ENCODE measurements around the gene CMIP.

CMIP gene

DNA sequence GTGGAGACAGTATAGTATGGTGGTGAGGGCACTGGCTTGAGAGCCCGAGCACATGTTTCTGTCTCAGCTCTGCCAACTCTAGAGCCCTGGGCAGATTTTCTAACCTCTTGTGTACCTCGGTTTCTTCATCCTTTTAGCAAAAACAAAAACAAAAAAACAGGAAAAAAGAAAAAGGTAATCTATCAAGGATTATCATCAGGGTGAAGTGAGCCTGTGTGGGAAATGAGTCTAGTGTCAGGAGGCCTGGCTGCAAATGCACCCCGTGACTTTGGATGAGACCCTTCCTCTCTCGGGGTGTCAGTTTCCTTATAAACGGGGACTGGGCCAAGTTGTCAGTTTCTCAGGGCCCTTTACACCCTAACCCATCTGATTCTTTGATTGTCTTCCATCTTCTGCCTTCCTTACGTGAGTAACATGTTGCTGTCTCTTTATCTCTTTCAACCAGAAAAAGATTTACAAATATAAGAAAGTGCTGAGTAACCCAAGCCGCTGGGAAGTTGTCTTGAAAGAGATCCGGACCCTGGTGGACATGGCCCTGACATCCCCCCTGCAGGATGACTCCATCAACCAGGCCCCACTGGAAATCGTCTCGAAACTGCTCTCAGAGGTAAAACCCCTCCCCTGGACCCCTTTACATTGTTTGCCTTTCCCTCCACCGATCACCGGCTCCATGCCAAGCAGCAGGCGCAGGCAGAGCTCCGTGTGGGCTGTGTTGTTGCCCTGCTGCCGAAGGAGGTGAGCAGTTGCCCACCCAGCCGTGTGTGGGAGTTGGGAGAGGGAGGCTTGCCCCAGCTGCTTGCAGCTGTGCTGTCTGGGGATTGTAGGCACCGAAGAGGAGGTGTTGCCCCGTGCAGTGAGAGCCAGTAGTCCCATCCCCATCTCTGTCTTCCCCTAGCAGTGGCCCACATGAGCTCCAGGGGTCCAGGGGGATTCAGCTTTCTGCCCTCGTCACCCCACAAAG is 207.4 kb downstream of the CMIP start:
- Histone ChIP-seq H3K9ac (ENCODE audit: low read depth, low read length) (no peak overlapping the region), H3K36me3 (ENCODE audit: insufficient read depth, low read length) (peaks cover 45% of the 10 kb centered on the region), H3K27ac (ENCODE audit: low read length) (no peak overlapping the region), H3K79me2 (ENCODE audit: insufficient read depth, low read length) (peaks cover 24% of the 10 kb centered on the region), H2AFZ (ENCODE audit: low read depth, low read length) (no peak overlapping the region), H3K4me3 (ENCODE audit: low read depth in 1 of 2, low read length in 2 of 2) (no peak overlapping the region), H3K4me1 (ENCODE audit: insufficient read depth, low read length) (no peaks in the 10 kb centered on the region), H3K9me3 (ENCODE audit: insufficient read depth, low read length, severe bottlenecking) (no peaks in the 10 kb centered on the region), H4K20me1 (ENCODE audit: insufficient read depth, low read length) (peaks cover 40% of the 10 kb centered on the region), H3K4me2 (ENCODE audit: insufficient read depth, low read length) (no peak overlapping the region), H3K27me3 (ENCODE audit: insufficient read depth, low read length, poor library complexity) (no peaks in the 10 kb centered on the region)
- no peak for ATAC-seq (ENCODE audit: insufficient read depth, low read depth)
- DNase-seq = no peak
- no peak for TF ChIP-seq EZH2 (IDR thresholded peaks at IDR 0.05; ENCODE audit: borderline replicate concordance, low read depth, low read length, severe bottlenecking)
- TF ChIP-seq, protein P1, sequence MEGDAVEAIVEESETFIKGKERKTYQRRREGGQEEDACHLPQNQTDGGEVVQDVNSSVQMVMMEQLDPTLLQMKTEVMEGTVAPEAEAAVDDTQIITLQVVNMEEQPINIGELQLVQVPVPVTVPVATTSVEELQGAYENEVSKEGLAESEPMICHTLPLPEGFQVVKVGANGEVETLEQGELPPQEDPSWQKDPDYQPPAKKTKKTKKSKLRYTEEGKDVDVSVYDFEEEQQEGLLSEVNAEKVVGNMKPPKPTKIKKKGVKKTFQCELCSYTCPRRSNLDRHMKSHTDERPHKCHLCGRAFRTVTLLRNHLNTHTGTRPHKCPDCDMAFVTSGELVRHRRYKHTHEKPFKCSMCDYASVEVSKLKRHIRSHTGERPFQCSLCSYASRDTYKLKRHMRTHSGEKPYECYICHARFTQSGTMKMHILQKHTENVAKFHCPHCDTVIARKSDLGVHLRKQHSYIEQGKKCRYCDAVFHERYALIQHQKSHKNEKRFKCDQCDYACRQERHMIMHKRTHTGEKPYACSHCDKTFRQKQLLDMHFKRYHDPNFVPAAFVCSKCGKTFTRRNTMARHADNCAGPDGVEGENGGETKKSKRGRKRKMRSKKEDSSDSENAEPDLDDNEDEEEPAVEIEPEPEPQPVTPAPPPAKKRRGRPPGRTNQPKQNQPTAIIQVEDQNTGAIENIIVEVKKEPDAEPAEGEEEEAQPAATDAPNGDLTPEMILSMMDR (IDR thresholded peaks at IDR 0.05; ENCODE audit: borderline replicate concordance, extremely low read depth, low read length, poor library complexity, severe bottlenecking) = no peak

DNA sequence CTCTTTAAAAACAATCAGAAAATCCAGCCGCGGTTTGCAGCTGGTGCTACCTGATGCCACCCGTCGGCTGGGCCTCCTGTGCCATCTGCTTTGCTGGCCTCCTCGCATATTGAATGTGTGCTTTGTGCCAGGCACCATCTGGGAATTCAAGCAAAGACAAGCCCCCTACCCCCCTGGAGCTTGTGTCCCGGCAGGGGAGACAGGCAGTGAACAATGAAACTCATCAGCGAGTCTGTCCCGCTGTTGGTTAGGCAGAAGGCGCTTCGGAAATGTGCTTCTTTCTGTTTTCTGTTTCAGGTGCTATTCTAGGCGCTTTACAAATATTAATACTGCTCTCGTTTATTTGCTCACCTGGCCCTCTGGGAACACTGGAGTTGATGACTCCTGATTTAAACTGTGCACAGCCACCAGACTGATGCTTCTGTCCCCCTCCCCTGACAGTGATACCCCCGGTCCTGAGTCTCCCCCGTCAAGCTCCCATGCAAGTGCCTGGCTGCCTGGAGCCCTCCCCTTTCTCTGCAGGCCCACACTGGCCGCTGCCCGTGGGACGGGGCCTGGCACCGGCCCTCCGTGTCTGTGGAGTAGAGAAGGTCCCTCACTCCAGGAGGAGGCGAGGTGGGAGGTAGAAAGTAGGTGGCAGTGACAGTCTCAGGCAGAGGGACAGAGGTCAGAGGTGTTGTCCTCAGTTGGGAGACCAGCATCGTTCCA is 208.3 kb downstream of the CMIP start:
- DNase-seq = no peak
- Histone ChIP-seq H2AFZ (ENCODE audit: low read depth, low read length) (no peak overlapping the region), H3K4me2 (ENCODE audit: insufficient read depth, low read length) (no peak overlapping the region), H4K20me1 (ENCODE audit: insufficient read depth, low read length) (peaks cover 33% of the 10 kb centered on the region), H3K4me1 (ENCODE audit: insufficient read depth, low read length) (no peaks in the 10 kb centered on the region), H3K79me2 (ENCODE audit: insufficient read depth, low read length) (peaks cover 17% of the 10 kb centered on the region), H3K9me3 (ENCODE audit: insufficient read depth, low read length, severe bottlenecking) (no peaks in the 10 kb centered on the region), H3K4me3 (ENCODE audit: low read depth in 1 of 2, low read length in 2 of 2) (no peak overlapping the region), H3K27ac (ENCODE audit: low read length) (no peak overlapping the region), H3K27me3 (ENCODE audit: insufficient read depth, low read length, poor library complexity) (no peaks in the 10 kb centered on the region), H3K36me3 (ENCODE audit: insufficient read depth, low read length) (peaks cover 53% of the 10 kb centered on the region), H3K9ac (ENCODE audit: low read depth, low read length) (no peak overlapping the region)
- no peak for ATAC-seq (ENCODE audit: insufficient read depth, low read depth)
- no peak for TF ChIP-seq EZH2 (IDR thresholded peaks at IDR 0.05; ENCODE audit: borderline replicate concordance, low read depth, low read length, severe bottlenecking)
- TF ChIP-seq, protein P1 (IDR thresholded peaks at IDR 0.05; ENCODE audit: borderline replicate concordance, extremely low read depth, low read length, poor library complexity, severe bottlenecking) = no peak

DNA sequence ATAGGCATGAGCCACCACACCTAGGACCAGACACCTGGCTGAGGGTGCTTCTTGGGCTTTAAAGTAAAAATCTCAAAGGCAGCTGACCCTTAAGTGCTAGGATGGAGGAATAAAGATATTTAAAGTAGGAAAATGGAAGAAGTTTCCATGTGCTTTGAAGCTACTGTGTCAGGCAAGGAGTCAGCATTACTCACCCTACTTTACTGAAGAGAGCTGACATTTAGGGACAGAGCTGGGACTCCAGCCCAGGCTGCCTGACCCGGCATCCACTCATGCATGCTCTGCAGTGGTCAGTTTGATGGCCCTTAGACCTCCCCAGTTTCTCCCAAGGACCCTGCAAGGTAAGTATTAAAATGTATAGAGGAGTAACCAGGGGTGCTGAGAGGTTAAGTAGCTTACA is 209.7 kb downstream of the CMIP start:
- ATAC-seq (ENCODE audit: insufficient read depth, low read depth) = no peak
- H3K9ac ChIP-seq (ENCODE audit: low read depth, low read length) = no peak overlapping the region
- no peak for TF ChIP-seq EZH2 (IDR thresholded peaks at IDR 0.05; ENCODE audit: borderline replicate concordance, low read depth, low read length, severe bottlenecking)
- TF ChIP-seq, protein P1 (IDR thresholded peaks at IDR 0.05; ENCODE audit: borderline replicate concordance, extremely low read depth, low read length, poor library complexity, severe bottlenecking) = no peak
- H3K27ac ChIP-seq (ENCODE audit: low read length) = no peak overlapping the region
- H3K4me1 ChIP-seq (ENCODE audit: insufficient read depth, low read length) = no peaks in the 10 kb centered on the region
- no peak for DNase-seq
- H4K20me1 ChIP-seq (ENCODE audit: insufficient read depth, low read length) = peaks cover 27% of the 10 kb centered on the region
- no peak overlapping the region for H3K4me2 ChIP-seq (ENCODE audit: insufficient read depth, low read length)
- no peaks in the 10 kb centered on the region for H3K9me3 ChIP-seq (ENCODE audit: insufficient read depth, low read length, severe bottlenecking)
- H3K4me3 ChIP-seq (ENCODE audit: low read depth in 1 of 2, low read length in 2 of 2) = no peak overlapping the region
- no peaks in the 10 kb centered on the region for H3K27me3 ChIP-seq (ENCODE audit: insufficient read depth, low read length, poor library complexity)
- no peak overlapping the region for H2AFZ ChIP-seq (ENCODE audit: low read depth, low read length)
- H3K36me3 ChIP-seq (ENCODE audit: insufficient read depth, low read length) = peaks cover 67% of the 10 kb centered on the region
- H3K79me2 ChIP-seq (ENCODE audit: insufficient read depth, low read length) = peaks cover 7% of the 10 kb centered on the region
